ENCODE results near the gene ACTR6.
A peak's percentile ranks its signal among the peaks of the same experiment; 100 is the strongest.
"Not testable (repeated sequence)": the region's sequence is repeated elsewhere in the genome, so short reads cannot be mapped to it uniquely, and the experiment has no call there.

Gene ACTR6

GRCh38 chr12:100185361-100185894 is 15.2 kb upstream of the ACTR6 start:
- peak; percentile 55 for DNase-seq

GRCh38 chr12:100186071-100186470 is 14.5 kb upstream of the ACTR6 start:
- DNase-seq, result no peak

GRCh38 chr12:100187068-100187467 is 13.5 kb upstream of the ACTR6 start:
- peak; percentile 57 for DNase-seq

GRCh38 chr12:100187857-100188519 is 12.6 kb upstream of the ACTR6 start:
- DNase-seq, result no peak

DNA sequence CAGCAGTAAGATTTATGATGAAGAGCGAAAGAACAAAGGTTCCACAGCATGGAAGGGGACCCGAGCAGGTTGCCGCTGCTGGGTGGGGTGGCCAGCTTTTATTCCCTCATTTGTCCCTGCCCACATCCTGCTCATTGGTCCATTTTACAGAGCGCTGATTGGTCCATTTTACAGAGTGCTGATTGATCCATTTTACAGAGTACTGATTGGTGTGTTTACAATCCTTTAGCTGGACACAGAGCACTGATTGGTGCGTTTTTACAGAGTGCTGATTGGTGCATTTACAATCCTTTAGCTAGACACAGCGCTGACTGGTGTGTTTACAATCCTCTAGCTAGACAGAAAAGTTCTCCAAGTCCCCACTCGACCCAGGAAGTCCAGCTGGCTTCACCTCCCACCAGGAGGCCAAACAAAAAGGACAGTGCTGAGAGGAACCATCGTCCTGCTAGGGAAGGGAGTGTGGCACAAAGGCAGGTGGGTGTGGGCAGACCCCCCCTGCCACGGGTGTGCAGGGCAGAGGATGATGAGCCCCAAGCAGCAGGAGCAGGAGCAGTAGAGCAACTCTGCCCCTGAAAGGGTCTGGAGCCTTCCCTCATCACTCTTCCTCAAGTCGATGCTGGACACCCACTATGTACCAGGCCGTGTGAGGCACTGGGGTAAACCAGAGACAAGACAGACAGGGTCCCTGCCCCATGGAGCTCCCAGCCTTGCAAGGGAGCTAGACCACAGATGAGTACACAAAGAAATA is 11.6 kb upstream of the ACTR6 start:
- not testable (repeated sequence) for DNase-seq

DNA sequence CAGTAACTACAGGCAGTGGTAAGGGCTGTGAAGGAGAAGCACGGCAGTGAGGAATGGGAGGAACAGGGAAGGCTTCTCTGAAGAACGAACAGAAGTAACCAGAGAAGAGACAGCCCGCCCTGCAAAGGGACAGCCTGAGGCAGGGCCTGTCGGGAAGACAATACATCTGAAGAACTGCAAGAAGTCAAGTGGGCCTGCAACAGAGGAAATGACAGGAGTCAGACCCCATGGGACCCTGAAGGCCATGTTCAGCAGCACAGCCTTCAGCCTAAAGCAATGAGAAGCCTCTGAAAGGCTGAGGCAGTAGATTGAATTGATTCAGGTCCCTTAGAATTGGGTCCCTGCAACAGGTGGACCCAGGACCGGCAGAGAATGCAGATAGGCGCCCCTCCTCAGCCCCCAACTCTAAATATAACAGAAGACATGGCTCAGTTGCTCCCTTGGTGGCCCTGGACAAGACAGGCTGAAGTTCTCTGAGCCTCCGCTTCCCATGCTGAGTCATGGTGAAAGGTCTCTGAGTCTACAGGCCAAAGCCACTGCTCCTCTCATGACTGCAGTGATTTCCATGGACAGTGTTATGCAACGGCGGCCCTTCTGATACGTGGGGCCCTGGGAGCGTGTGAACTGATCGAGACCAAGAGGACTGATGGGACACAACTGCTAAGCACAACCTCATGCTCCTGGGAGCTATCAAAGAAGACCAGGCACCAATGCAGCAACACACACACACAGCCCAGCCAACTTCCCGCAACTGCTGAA is 10.8 kb upstream of the ACTR6 start:
- DNase-seq, result no peak

- DNase-seq, result no peak
Observed at GRCh38 chr12:100193085-100193484, 7.5 kb upstream of the ACTR6 start.

DNA sequence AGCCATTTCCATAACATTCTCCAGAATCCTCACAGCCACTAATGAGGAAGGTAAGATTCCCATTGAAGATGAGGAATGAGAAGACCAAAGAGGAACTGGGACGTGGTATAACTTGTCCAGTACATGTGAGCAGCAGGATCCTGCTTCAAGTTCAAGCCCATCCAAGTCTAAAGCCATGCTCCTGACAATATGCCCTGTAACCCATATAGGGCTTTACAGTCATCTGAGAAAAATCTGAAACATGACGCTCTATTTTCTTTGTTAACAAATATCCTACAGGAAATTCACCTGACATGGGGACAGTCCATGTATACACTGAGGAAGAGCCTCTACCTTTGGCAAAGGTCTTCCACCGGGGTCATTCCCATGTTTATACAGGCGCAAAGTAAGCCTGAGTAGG is 3.1 kb upstream of the ACTR6 start:
- no peak for DNase-seq

- DNase-seq, result no peak
Observed at GRCh38 chr12:100199023-100199346, 1.6 kb upstream of the ACTR6 start.

GRCh38 chr12:100199347-100200149 is 1.1 kb upstream of the ACTR6 start:
- peak; percentile 65 for DNase-seq

DNA sequence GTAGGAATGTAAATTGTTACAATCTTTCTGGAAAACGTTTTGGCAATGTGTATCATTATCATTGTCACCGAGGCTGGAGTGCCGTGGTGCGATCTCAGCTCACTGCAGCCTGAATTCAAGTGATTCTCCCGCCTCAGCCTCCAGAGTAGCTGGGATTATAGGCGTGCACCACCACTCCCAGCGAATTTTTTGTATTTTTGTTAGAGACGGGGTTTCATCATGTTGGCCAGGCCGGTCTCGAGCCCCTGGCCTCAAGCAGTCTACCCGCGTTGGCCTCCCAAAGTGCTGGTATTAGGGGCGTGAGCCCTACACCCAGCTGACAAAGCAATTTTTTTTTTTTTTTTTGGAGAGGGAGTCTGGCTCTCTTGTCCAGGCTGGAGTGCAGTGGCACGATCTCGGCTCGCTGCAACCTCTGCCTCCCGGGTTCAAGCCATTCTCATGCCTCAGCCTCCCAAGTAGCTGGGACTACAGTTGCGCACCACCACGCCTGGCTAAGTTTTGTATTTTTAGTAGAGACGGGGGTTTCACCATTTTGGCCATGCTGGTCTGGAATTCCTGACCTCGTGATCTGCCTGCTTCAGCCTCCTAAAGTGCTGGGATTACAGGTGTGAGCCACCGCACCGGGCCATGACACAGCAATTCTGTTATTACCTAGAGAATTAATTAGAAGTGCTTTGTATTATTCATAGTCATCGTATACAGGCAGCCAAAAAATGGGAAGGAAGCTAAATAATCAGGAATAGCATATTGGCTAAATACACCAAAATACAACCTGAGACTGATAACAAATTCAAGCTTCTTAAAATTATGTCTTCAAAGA is 1.2 kb downstream of the ACTR6 start:
- DNase-seq, result no peak

DNA sequence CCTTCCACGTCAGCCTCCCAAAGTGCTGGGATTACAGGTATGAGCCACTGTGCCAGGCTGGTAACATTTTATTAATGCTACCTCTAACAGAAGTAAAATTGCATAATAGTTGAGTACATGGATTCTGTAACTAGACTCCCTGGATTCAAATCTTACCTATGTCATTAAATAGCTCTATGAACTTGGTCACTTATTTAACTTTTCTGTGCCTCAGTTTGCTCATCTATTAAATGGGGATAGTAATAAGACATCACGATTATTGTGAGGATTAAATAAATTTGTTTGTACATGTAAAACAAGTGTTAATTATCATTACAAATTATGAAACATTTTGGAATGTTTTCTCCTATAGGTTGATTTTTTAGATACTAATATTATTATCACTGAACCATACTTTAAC is 6.7 kb downstream of the ACTR6 start:
- no peak for DNase-seq

DNA sequence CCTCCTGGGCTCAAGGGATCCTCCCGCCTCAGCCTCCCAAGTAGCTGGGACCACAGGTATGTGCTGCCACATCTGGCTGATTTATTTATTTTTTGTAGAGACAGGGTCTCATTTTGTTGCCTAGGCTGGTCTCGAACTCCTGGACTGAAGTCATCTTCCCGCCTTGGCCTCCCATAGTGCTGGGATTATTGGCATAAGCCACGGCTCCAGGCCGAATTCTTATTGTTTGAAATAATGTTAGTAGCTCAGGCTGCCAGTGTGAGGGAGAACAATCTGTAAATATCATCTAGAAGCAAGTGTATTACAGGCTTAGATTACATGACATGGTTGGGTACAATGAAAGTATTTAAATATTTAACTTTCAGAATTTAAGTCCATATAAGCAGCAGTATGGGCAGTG is 8.2 kb downstream of the ACTR6 start:
- DNase-seq, result no peak

GRCh38 chr12:100211698-100212097 is 11.1 kb downstream of the ACTR6 start:
- DNase-seq, result no peak

DNA sequence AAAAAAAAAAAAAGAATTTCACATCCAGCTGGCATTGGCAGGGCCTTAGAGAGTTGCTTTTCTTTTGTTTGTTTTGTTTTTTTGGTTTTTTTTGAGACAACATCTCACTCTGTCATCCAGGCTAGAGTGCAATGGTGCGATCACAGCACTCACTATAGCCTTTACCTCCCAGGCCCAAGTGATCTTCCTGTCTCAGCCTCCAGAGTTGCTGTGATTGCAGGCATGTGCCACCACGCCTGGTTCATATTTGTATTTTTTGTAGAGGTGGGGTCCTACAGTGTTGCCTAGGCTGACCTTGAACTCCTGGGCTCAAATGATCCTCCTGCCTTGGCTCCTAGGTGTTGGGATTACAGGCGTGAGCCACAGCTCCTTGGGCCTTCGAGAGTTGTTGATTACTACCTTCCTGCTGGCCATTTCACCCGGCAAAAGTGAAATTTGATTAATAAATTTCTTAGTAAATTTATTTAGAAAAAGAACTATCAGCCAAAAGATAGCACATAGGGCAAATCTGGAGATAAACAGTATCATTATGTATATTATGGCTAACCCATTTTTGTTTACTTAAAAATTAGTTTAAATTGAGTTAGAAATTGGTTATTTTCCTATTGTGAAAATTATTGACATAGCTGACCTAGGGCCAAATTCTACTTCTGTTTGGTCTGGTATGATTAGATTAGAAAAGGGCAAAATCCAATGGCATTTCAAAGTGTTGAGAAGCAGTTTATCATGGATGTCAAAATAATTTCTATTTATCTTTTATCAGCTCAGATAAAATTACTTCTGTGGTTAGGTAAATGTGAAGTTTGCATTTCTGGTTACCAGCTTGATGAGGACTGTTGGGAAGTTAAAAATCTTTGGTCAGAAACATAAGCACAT is 12.6 kb downstream of the ACTR6 start:
- no peak for DNase-seq

GRCh38 chr12:100214518-100214917 is 13.9 kb downstream of the ACTR6 start:
- no peak for DNase-seq

GRCh38 chr12:100215209-100215608 is 14.6 kb downstream of the ACTR6 start:
- no peak for DNase-seq

- no peak for DNase-seq
Observed at GRCh38 chr12:100216337-100216736, 15.7 kb downstream of the ACTR6 start.

- DNase-seq, result no peak
Observed at GRCh38 chr12:100219328-100220109, 18.9 kb downstream of the ACTR6 start.

DNA sequence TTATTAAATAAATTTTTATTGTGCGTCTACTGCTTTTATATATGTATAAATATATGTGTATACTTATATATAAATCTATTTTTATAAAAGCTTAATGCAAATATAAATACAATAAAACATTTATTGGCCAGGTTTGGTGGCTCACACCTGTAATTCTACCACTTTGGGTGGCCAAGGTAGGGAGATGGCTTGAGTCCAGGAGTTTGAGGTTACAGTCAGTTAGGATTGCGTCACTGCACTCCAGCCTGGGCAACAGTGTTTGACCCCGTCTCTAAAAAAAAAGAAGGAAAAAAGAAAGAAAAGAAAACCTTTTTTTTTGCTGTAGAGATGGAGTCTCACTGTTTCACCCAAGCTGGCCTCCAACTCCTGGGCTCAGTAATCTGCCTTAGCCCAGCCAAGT is 20.9 kb downstream of the ACTR6 start:
- DNase-seq, result no peak

All from NCI-H82 (cell line).